ENCODE data around the gene CAMTA2.

Gene CAMTA2

GRCh38 chr17:5002121-5002788 lies 14.8 kb upstream of the CAMTA2 start:
- DNase-seq (ENCODE audit: low read depth) = no peak

GRCh38 chr17:5000237-5000639 lies 12.8 kb upstream of the CAMTA2 start:
- DNase-seq (ENCODE audit: low read depth) = no peak

GRCh38 chr17:4999430-5000093 lies 12.1 kb upstream of the CAMTA2 start:
- no peak for DNase-seq (ENCODE audit: low read depth)

GRCh38 chr17:4998732-4999429 lies 11.4 kb upstream of the CAMTA2 start:
- no peak for DNase-seq (ENCODE audit: low read depth)

- no peak for DNase-seq (ENCODE audit: low read depth)
These were observed 10.7 kb upstream of the CAMTA2 start for GRCh38 chr17:4998027-4998731.

GRCh38 chr17:4997302-4998026 lies 10.0 kb upstream of the CAMTA2 start, which contains the start of the genes INCA1 and KIF1C:
Gene INCA1, minus strand, starts transcription at chr17:4997522. Its CDS starts 3,085 bp downstream, at chr17:4994437.
Gene KIF1C, plus strand, starts transcription at chr17:4997950. Its CDS starts 2,297 bp downstream, at chr17:5000247.
- DNase-seq (ENCODE audit: low read depth) = peak; percentile 86

GRCh38 chr17:4994081-4994595 lies 6.7 kb upstream of the CAMTA2 start:
- DNase-seq (ENCODE audit: low read depth) = no peak

GRCh38 chr17:4987767-4988567 lies 492 bp upstream of the CAMTA2 start:
- no peak for DNase-seq (ENCODE audit: low read depth)

- DNase-seq (ENCODE audit: low read depth) = no peak
These were observed 1.1 kb downstream of the CAMTA2 start for GRCh38 chr17:4986403-4986802.

- DNase-seq (ENCODE audit: low read depth) = no peak
These were observed 5.2 kb downstream of the CAMTA2 start for GRCh38 chr17:4982305-4982704.

- no peak for DNase-seq (ENCODE audit: low read depth)
These were observed 6.7 kb downstream of the CAMTA2 start for GRCh38 chr17:4980644-4981216.

GRCh38 chr17:4978726-4979125 lies 8.7 kb downstream of the CAMTA2 start:
- DNase-seq (ENCODE audit: low read depth) = no peak

- no peak for DNase-seq (ENCODE audit: low read depth)
These were observed 13.3 kb downstream of the CAMTA2 start for GRCh38 chr17:4974115-4974670.

GRCh38 chr17:4973256-4974114 lies 14.0 kb downstream of the CAMTA2 start:
- no peak for DNase-seq (ENCODE audit: low read depth)

- DNase-seq (ENCODE audit: low read depth) = no peak
These were observed 14.7 kb downstream of the CAMTA2 start for GRCh38 chr17:4972752-4973151.

- DNase-seq (ENCODE audit: low read depth) = no peak
These were observed 15.2 kb downstream of the CAMTA2 start for GRCh38 chr17:4972322-4972721.

GRCh38 chr17:4971826-4972225 lies 15.6 kb downstream of the CAMTA2 start:
- no peak for DNase-seq (ENCODE audit: low read depth)

GRCh38 chr17:4970273-4970672 lies 17.2 kb downstream of the CAMTA2 start:
- DNase-seq (ENCODE audit: low read depth) = no peak
